BLaER1 treated with 17β-estradiol and CSF1 and Interleukin-3, amounts not matched to agents 10 nM and 100 nM (cell line): Measurements from ENCODE around the gene MRPL33.

Source experiments
- H3K27ac ChIP-seq, 11 experiments: shearing (Covaris generic); formaldehyde crosslinking; 2 replicates each; pipeline ENCODE4 v1.8.1; 2022
- H3K27me3 ChIP-seq, 11 experiments: shearing (Covaris generic); formaldehyde crosslinking; 2 replicates each; pipeline ENCODE4 v1.8.1; 2022
- H3K36me3 ChIP-seq, 11 experiments: shearing (Covaris generic); formaldehyde crosslinking; 2 replicates each; pipeline ENCODE4 v1.8.1; 2022
- H3K4me1 ChIP-seq, 10 experiments: shearing (Covaris generic); formaldehyde crosslinking; 2 replicates each; pipeline ENCODE4 v1.8.1; 2022
- H3K4me2 ChIP-seq, 11 experiments: shearing (Covaris generic); formaldehyde crosslinking; 2 replicates each; pipeline ENCODE4 v1.8.1; 2022
- H3K4me3 ChIP-seq, 10 experiments: shearing (Covaris generic); formaldehyde crosslinking; 2 replicates each; pipeline ENCODE4 v1.8.1; 2022
- H3K9ac ChIP-seq, 11 experiments: shearing (Covaris generic); formaldehyde crosslinking; 2 replicates each; pipeline ENCODE4 v1.8.1; 2022
- H3K9me3 ChIP-seq, 11 experiments: shearing (Covaris generic); formaldehyde crosslinking; replicated peaks in 1 of 11; 2 replicates each; pipeline ENCODE4 v1.8.1; 2022
- H4K20me1 ChIP-seq, 11 experiments: shearing (Covaris generic); formaldehyde crosslinking; 2 replicates each; pipeline ENCODE4 v1.8.1; 2022
- Cebpa-rat ChIP-seq, 11 experiments: shearing (Covaris generic); IDR thresholded peaks; 2 replicates each; pipeline ENCODE4 v1.8.1; 2022

The MRPL33 gene

GRCh38 chr2:27729198-27729597, 42.3 kb upstream of the MRPL33 start:
- no peaks in the 10 kb centered on the region for H3K36me3 ChIP-seq
- peaks cover 37 to 53% (median 47%) of the 10 kb centered on the region in 10 experiments for H3K4me1 ChIP-seq
- H3K9ac ChIP-seq: no peak overlapping the region
- no peaks in the 10 kb centered on the region for H3K27me3 ChIP-seq
- H3K27ac ChIP-seq: no peak overlapping the region
- H3K4me3 ChIP-seq: no peak overlapping the region
- H4K20me1 ChIP-seq: no peaks in the 10 kb centered on the region
- TF ChIP-seq Cebpa-rat (IDR thresholded peaks at IDR 0.05): no peak
- H3K4me2 ChIP-seq: peak overlapping the region in 10 of 11 experiments; percentile 56 to 93 (median 86); a peak in 20 of 22 replicates
- peaks cover 0 to 16% (median 0%) of the 10 kb centered on the region in 11 experiments; a peak in 7 of 22 replicates for H3K9me3 ChIP-seq

- peak overlapping the region; percentile 56 to 93 (median 85); a peak in 21 of 22 replicates for H3K4me2 ChIP-seq
Observed at GRCh38 chr2:27729614-27730013, 41.9 kb upstream of the MRPL33 start.

GRCh38 chr2:27730261-27730662, 41.3 kb upstream of the MRPL33 start:
- Histone ChIP-seq H3K36me3 (no peaks in the 10 kb centered on the region), H3K4me3 (no peak overlapping the region; a peak in 1 of 20 replicates), H3K9me3 (peaks cover 0 to 19% (median 0%) of the 10 kb centered on the region in 11 experiments; a peak in 10 of 22 replicates), H3K9ac (peak overlapping the region in 5 of 11 experiments; percentile 5 to 37 (median 12); a peak in 3 of 22 replicates), H3K27me3 (no peaks in the 10 kb centered on the region), H3K4me2 (peak overlapping the region; percentile 56 to 93 (median 85)), H3K27ac (peak overlapping the region in 7 of 11 experiments; percentile 2 to 47 (median 25); a peak in 10 of 22 replicates), H3K4me1 (peaks cover 37 to 49% (median 46%) of the 10 kb centered on the region in 10 experiments), H4K20me1 (no peaks in the 10 kb centered on the region)
- TF ChIP-seq Cebpa-rat (IDR thresholded peaks at IDR 0.05): no peak

More at GRCh38 chr2:27729614-27730013, 41.9 kb upstream of the MRPL33 start:
- Histone ChIP-seq H4K20me1 (no peaks in the 10 kb centered on the region), H3K36me3 (no peaks in the 10 kb centered on the region), H3K4me3 (no peak overlapping the region), H3K9ac (no peak overlapping the region), H3K27me3 (no peaks in the 10 kb centered on the region), H3K27ac (no peak overlapping the region), H3K9me3 (peaks cover 0 to 17% (median 0%) of the 10 kb centered on the region in 11 experiments; a peak in 7 of 22 replicates), H3K4me1 (peaks cover 37 to 49% (median 46%) of the 10 kb centered on the region in 10 experiments)
- TF ChIP-seq Cebpa-rat (IDR thresholded peaks at IDR 0.05): no peak

- H3K27me3 ChIP-seq: no peaks in the 10 kb centered on the region
- no peak for TF ChIP-seq Cebpa-rat (IDR thresholded peaks at IDR 0.05)
- H4K20me1 ChIP-seq: no peaks in the 10 kb centered on the region
- H3K9me3 ChIP-seq: peaks cover 0 to 24% (median 0%) of the 10 kb centered on the region in 11 experiments; a peak in 10 of 22 replicates
- peaks cover 37 to 49% (median 46%) of the 10 kb centered on the region in 10 experiments for H3K4me1 ChIP-seq
- H3K9ac ChIP-seq: peak overlapping the region in 2 of 11 experiments; percentile 12 to 37; a peak in 2 of 22 replicates
- H3K4me3 ChIP-seq: no peak overlapping the region
- H3K27ac ChIP-seq: no peak overlapping the region; a peak in 1 of 22 replicates
- H3K36me3 ChIP-seq: no peaks in the 10 kb centered on the region
- peak overlapping the region; percentile 56 to 93 (median 85) for H3K4me2 ChIP-seq
Observed at GRCh38 chr2:27730980-27731691, 40.4 kb upstream of the MRPL33 start.

- Histone ChIP-seq H4K20me1 (no peaks in the 10 kb centered on the region), H3K27me3 (no peaks in the 10 kb centered on the region), H3K27ac (no peak overlapping the region), H3K4me3 (no peak overlapping the region), H3K36me3 (no peaks in the 10 kb centered on the region), H3K4me1 (peaks cover 24 to 33% (median 30%) of the 10 kb centered on the region in 10 experiments), H3K9me3 (peaks cover 0 to 24% (median 4%) of the 10 kb centered on the region in 11 experiments; a peak in 12 of 22 replicates), H3K4me2 (no peak overlapping the region), H3K9ac (no peak overlapping the region)
- no peak for TF ChIP-seq Cebpa-rat (IDR thresholded peaks at IDR 0.05)
Observed at GRCh38 chr2:27734305-27734704, 37.2 kb upstream of the MRPL33 start.

GRCh38 chr2:27735263-27735904, 36.1 kb upstream of the MRPL33 start:
- TF ChIP-seq Cebpa-rat (IDR thresholded peaks at IDR 0.05): no peak
- H3K9ac ChIP-seq: no peak overlapping the region
- peaks cover 13 to 22% (median 19%) of the 10 kb centered on the region in 10 experiments for H3K4me1 ChIP-seq
- H3K9me3 ChIP-seq: peaks cover 0 to 24% (median 4%) of the 10 kb centered on the region in 11 experiments; a peak in 12 of 22 replicates
- H3K27ac ChIP-seq: no peak overlapping the region
- H4K20me1 ChIP-seq: no peaks in the 10 kb centered on the region
- no peaks in the 10 kb centered on the region for H3K27me3 ChIP-seq
- no peak overlapping the region for H3K4me3 ChIP-seq
- no peak overlapping the region; a peak in 1 of 22 replicates for H3K4me2 ChIP-seq
- H3K36me3 ChIP-seq: no peaks in the 10 kb centered on the region

GRCh38 chr2:27736031-27736889, 35.3 kb upstream of the MRPL33 start:
- H3K9me3 ChIP-seq: peaks cover 0 to 25% (median 4%) of the 10 kb centered on the region in 11 experiments; a peak in 12 of 22 replicates
- no peaks in the 10 kb centered on the region for H3K36me3 ChIP-seq
- no peak overlapping the region for H3K27ac ChIP-seq
- no peak for TF ChIP-seq Cebpa-rat (IDR thresholded peaks at IDR 0.05)
- no peak overlapping the region for H3K4me3 ChIP-seq
- no peak overlapping the region for H3K9ac ChIP-seq
- no peak overlapping the region for H3K4me2 ChIP-seq
- no peaks in the 10 kb centered on the region for H3K27me3 ChIP-seq
- peaks cover 7 to 15% (median 12%) of the 10 kb centered on the region in 10 experiments; a peak in 18 of 20 replicates for H3K4me1 ChIP-seq
- no peaks in the 10 kb centered on the region for H4K20me1 ChIP-seq

GRCh38 chr2:27736890-27737204, 34.7 kb upstream of the MRPL33 start:
- Histone ChIP-seq H3K9me3 (peaks cover 0 to 28% (median 4%) of the 10 kb centered on the region in 11 experiments; a peak in 12 of 22 replicates), H3K4me2 (no peak overlapping the region), H3K9ac (no peak overlapping the region), H3K36me3 (no peaks in the 10 kb centered on the region), H3K27me3 (no peaks in the 10 kb centered on the region), H3K27ac (no peak overlapping the region), H3K4me3 (no peak overlapping the region), H3K4me1 (peaks cover 7 to 16% (median 15%) of the 10 kb centered on the region in 10 experiments; a peak in 18 of 20 replicates), H4K20me1 (no peaks in the 10 kb centered on the region)
- TF ChIP-seq Cebpa-rat (IDR thresholded peaks at IDR 0.05): no peak
